ENCODE measurements around the gene IL17F.

Gene IL17F

GRCh38 chr6:52244400-52244799 lies at the start of gene IL17F:
TSS of gene IL17F (minus strand) at chr6:52244500. CDS start at chr6:52244429, 71 bp downstream.
- no peak for DNase-seq (ENCODE audit: low read depth)

DNA sequence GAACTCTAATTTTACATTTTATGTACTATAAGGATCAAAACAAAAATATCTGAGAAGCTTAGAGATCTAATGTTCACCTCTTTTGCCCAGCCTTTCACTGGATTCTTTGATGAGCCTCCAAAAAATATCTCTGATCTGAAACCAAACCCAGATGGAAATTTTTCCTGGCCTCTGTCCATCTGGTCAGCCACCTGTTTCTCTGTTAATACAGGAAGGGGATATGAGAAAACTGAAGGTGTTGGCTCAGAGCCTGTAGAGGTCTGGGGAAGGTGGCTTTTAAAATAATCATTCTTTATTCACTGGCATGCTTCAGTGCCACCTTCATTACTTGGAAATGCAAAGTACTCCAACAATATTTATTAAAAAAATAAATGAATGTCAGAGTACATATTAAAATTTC lies 48.8 kb upstream of the IL17F start:
- no peak for DNase-seq (ENCODE audit: low read depth)

DNA sequence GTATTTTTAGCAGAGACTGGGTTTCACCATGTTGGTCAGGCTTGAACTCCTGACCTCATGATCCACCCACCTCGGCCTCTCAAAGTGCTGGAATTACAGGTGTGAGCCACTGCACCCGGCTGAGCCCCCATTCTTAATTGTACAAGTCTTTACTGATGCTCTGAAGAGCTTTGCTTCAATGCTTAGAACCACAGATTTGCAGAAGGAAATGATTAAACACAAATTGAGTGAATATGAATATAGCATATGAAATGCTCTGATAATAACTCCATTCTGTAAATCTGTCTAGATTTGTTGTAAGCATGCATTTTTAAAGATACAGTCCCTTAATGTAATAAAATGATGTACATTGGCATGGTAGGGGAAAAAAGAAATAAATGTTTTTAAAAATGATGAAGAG lies 44.5 kb upstream of the IL17F start:
- no peak for DNase-seq (ENCODE audit: low read depth)

DNA sequence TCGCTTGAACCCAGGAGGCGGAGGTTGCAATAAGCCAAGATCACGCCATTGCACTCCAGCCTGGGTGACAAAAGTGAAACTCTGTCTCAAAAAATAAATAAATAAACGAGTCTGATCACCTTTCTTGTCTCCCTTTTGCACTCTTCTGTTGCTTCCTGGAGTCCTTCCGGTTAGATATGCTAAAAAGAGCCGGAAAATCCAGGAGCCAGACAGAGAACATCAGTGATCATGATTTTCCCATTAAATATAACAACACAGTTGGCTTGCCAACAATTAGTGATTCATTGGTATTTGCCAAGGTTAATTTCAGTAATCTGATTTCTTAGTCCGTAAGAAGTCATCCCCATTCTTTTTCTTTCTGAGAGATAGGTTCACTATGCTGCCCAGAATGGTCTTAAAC lies 43.9 kb upstream of the IL17F start:
- no peak for DNase-seq (ENCODE audit: low read depth)

DNA sequence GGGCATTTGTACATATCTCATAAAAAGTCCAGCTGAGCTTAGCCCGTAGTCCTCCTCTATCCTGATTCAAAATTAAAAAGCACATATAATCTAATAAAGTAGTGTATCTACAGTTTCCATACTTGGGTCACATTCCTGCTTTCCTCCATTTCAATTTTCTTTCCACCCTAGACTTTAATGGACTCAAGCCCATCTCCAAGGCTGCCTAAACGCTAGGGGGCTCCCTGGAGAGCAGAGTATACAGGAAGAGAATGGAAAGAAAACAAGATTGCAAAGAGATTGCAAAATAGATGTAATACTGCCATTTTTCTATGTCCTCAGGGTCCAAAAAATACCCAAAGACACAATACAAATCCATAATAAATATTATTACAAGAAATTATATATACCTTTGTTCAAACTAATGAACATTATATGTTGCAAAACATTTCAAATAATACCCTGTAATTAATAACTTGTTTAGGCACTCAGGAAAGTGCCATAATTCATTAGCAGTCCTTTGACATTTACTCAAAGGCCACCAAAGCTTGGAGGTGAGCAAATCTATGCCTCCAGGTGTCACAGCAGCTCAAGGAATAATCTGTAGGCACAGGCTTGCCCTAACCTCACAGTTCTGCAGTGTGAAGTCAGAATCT lies 42.6 kb upstream of the IL17F start:
- peak; percentile 38 for DNase-seq (ENCODE audit: low read depth)

- DNase-seq (ENCODE audit: low read depth): no peak
Observed at GRCh38 chr6:52285177-52286068, 41.1 kb upstream of the IL17F start.

- peak; percentile 93 for DNase-seq (ENCODE audit: low read depth)
Observed at GRCh38 chr6:52284460-52285176, 40.3 kb upstream of the IL17F start, which contains the start of gene MCM3. TSS of gene MCM3 (minus strand) at chr6:52284742. CDS start at chr6:52284674, 68 bp downstream.

DNA sequence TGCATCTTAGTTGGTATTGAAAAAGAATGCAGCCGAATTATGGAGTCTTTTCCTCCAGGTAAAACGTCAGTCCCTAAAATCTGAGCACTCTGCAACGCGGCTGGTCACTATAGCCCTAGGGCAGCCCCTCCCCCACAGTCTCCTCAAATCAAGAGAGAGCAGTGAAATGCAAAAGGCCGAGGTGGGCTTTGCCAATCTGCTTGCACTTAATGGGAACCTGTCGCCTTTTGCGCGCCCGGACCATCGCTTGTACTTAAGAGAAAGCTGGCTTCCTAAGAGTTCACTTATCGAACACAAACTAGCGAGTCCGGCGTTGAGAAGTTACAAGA lies 39.8 kb upstream of the IL17F start:
- DNase-seq (ENCODE audit: low read depth): no peak

- DNase-seq (ENCODE audit: low read depth): no peak
Observed at GRCh38 chr6:52283111-52283510, 38.8 kb upstream of the IL17F start.

DNA sequence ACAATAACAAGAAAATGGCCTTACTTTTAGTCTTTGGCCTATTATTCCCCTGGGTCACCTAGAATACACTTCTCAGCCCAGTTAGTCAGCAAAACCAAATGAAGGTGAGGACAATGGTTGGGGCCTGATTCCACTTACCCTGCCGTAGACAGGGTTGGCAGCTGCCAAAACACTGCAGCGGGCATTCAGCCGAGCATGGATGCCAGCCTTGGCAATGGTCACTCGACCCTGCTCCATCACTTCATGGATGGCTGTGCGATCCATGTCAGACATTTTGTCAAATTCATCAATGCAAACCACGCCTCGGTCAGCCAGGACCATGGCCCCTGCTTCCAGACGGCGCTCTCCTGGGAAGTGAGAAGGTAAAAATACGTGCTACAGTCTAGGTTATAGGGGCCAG lies 31.8 kb upstream of the IL17F start:
- DNase-seq (ENCODE audit: low read depth): no peak

- DNase-seq (ENCODE audit: low read depth): no peak
Observed at GRCh38 chr6:52271852-52272460, 27.7 kb upstream of the IL17F start.

GRCh38 chr6:52263709-52264540 lies 19.6 kb upstream of the IL17F start:
- peak; percentile 37 for DNase-seq (ENCODE audit: low read depth)

DNA sequence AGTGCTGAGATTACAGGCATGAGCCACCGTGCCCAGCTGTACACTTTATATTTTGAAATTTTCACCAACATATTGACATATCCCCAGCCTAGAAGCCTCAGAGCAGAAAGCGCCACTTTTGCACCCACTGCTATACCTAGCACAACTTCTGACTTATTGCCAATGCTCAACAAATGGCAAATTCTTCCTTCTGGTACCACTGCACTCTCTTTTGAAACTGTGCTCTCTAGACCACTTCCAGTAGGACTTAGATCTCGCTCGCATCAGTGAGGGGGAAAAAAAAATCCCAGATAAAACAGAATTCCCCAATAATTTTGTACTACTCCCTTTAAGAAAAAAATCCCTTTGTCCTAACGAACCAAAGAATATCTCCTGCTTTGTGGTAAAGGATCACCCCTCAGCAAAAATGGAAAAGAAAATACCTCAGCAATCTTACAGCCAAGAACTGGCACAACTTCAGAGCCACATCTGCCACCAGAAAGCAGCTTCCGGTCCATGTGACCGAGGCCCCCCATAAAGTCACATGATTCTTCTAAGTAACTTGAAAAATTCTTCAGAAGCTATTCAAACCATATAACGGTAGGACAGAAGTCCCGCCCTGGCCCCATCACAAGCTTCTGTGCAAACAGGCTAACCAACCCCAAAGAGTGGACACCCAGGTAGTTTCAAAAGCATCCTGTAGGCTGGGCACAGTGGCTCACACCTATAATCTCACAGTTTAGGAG lies 18.5 kb upstream of the IL17F start:
- DNase-seq (ENCODE audit: low read depth): no peak

- no peak for DNase-seq (ENCODE audit: low read depth)
Observed at GRCh38 chr6:52261229-52261628, 16.9 kb upstream of the IL17F start.

- DNase-seq (ENCODE audit: low read depth): no peak
Observed at GRCh38 chr6:52260634-52261033, 16.3 kb upstream of the IL17F start.

GRCh38 chr6:52255434-52255833 lies 11.1 kb upstream of the IL17F start:
- DNase-seq (ENCODE audit: low read depth): no peak

- no peak for DNase-seq (ENCODE audit: low read depth)
Observed at GRCh38 chr6:52254731-52255378, 10.6 kb upstream of the IL17F start.

GRCh38 chr6:52253494-52253893 lies 9.2 kb upstream of the IL17F start:
- DNase-seq (ENCODE audit: low read depth): no peak

- DNase-seq (ENCODE audit: low read depth): no peak
Observed at GRCh38 chr6:52251113-52251512, 6.8 kb upstream of the IL17F start.

DNA sequence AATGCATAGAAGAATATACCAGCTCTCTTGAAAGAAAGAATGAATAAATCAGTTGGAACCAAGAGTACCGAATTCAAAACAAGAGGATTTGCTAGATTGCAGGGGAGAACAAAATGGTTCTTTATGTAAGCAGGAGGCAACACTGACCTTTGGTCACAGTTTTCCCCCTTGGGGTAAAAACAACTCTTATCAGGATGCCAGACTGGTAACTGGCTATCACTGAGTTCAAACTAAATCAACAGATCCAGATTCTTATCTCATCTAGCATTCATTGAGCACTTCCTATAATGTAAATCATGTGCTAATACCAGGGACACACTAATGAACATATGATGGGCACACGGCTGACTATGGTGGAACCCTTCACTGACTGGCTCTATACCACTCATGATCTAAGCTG lies 4.8 kb upstream of the IL17F start:
- DNase-seq (ENCODE audit: low read depth): no peak
